ENCODE measurements around the gene PKNOX2. TPM values are rescaled to one million over a fixed set of nuclear protein-coding genes. Genes with fewer than 3 reads are reported as not detected.

The PKNOX2 gene
- total and polyA plus RNA-seq, 10 donors, result 0.80 to 8.9 (median 3.5) TPM

DNA sequence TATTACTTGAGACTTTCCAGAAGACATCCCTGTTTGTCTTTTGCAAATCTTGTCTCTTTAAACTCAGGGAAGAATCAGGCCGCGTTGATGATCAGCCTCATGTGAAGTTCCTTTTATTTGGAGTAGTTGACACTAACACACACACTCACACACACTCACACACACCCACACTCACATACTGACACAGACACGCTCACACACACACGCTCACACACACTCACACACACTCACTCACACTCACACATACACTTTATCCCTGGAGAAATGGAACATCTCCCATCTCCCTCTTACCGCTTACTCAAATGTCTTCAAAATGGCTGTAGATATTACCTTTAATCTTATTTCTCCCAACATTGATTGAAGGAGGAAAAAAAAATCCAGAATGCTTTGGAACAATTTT, 129.0 kb downstream of the PKNOX2 start:
- no peak for DNase-seq
- Histone ChIP-seq H3K36me3 (no peaks in the 10 kb centered on the region), H3K27ac (no peak overlapping the region), H3K4me3 (no peak overlapping the region), H3K4me1 (no peaks in the 10 kb centered on the region), H3K9me3 (no peaks in the 10 kb centered on the region), H3K27me3 (replicated peaks in 1 of 7) (peaks cover 0 to 36% (median 0%) of the 10 kb centered on the region in 7 donors)
- TF ChIP-seq, protein P1, sequence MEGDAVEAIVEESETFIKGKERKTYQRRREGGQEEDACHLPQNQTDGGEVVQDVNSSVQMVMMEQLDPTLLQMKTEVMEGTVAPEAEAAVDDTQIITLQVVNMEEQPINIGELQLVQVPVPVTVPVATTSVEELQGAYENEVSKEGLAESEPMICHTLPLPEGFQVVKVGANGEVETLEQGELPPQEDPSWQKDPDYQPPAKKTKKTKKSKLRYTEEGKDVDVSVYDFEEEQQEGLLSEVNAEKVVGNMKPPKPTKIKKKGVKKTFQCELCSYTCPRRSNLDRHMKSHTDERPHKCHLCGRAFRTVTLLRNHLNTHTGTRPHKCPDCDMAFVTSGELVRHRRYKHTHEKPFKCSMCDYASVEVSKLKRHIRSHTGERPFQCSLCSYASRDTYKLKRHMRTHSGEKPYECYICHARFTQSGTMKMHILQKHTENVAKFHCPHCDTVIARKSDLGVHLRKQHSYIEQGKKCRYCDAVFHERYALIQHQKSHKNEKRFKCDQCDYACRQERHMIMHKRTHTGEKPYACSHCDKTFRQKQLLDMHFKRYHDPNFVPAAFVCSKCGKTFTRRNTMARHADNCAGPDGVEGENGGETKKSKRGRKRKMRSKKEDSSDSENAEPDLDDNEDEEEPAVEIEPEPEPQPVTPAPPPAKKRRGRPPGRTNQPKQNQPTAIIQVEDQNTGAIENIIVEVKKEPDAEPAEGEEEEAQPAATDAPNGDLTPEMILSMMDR (IDR thresholded peaks at IDR 0.05 in 8 of 11, conservative IDR thresholded peaks at IDR 0.05 in 3 of 11), result no peak
- WGBS, 5 donors, result 87 to 93% (median 91%) methylated on average over 5 of the region's 5 CpGs
- intact Hi-C loops (cut with DNase I; ENCODE audit: low total_unique reads), result no loop called here

DNA sequence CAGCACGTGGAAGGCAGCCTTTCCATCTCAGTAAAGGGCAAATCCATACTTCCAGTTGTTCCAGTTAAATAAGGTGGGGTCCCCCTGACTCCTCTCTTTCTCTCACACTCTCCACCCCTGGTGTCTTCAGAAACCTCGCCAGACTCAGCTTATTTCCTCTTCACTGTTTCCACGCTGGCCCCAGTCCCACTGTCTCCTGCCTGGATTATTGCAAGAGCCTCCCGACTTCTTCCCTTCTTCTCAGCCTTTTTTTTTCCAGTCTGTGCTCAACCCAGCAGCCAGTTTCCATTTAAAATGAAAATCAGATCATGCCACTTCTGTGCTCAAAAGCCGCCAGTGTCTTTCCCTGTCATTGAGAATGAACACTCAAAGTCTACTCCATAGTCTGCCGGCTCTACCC, 131.4 kb downstream of the PKNOX2 start:
- H3K4me1 ChIP-seq, result peaks cover 0 to 4% (median 0%) of the 10 kb centered on the region in 6 donors
- peaks cover 0 to 17% (median 0%) of the 10 kb centered on the region in 7 donors for H3K27me3 ChIP-seq (replicated peaks in 1 of 7)
- WGBS, 5 donors, result 57 to 74% (median 67%) methylated on average over 6 of the region's 6 CpGs
- intact Hi-C loops (cut with DNase I; ENCODE audit: low total_unique reads), result no loop called here
- H3K4me3 ChIP-seq, result no peak overlapping the region
- H3K9me3 ChIP-seq, result no peaks in the 10 kb centered on the region
- H3K36me3 ChIP-seq, result no peaks in the 10 kb centered on the region
- no peak overlapping the region for H3K27ac ChIP-seq
- no peak for DNase-seq
- TF ChIP-seq, protein P1 (IDR thresholded peaks at IDR 0.05 in 8 of 11, conservative IDR thresholded peaks at IDR 0.05 in 3 of 11), result no peak
- TF ChIP-seq POLR2A (IDR thresholded peaks at IDR 0.05), result no peak
- no peak for TF ChIP-seq POLR2AphosphoS5 (IDR thresholded peaks at IDR 0.05)

DNA sequence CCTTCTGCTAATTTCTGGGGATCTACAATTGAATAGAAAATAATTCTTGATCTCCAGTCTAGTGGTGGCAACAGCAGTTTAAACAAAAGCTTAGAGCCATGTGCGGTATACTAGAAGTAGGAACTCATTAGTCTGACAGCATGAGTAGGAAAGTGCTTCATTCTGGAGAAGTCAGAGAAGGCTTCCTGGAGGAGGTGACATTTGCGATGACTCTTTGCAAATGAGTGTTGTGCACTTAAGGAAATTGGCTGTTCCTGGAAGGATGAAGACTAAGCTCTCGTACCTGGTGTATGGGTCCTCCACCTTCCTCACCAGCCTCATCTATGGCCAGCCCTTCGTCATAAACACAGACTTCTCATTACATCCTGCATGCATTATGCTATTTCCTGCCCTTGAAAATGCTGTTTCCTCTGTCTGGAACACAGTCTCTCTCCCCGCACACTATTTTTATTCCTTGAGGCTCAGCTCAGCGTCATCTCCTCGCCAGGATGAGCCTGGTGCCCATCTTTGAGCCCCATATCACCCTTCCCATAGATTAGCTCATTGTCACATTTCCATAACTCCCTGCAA, 132.9 kb downstream of the PKNOX2 start:
- Histone ChIP-seq H3K4me1 (peaks cover 0 to 6% (median 0%) of the 10 kb centered on the region in 6 donors), H3K9me3 (no peaks in the 10 kb centered on the region), H3K27ac (no peak overlapping the region), H3K27me3 (replicated peaks in 1 of 7) (peaks cover 0 to 13% (median 0%) of the 10 kb centered on the region in 7 donors), H3K4me3 (no peak overlapping the region), H3K36me3 (no peaks in the 10 kb centered on the region)
- DNase-seq, result no peak
- TF ChIP-seq POLR2A (IDR thresholded peaks at IDR 0.05) (no peak), POLR2AphosphoS5 (IDR thresholded peaks at IDR 0.05) (no peak)
- TF ChIP-seq, protein P1 (IDR thresholded peaks at IDR 0.05 in 8 of 11, conservative IDR thresholded peaks at IDR 0.05 in 3 of 11), result no peak
- intact Hi-C loops (cut with DNase I; ENCODE audit: low total_unique reads), result no loop called here
- 39 to 46% (median 45%) methylated on average over 7 of the region's 7 CpGs for WGBS, 5 donors

DNA sequence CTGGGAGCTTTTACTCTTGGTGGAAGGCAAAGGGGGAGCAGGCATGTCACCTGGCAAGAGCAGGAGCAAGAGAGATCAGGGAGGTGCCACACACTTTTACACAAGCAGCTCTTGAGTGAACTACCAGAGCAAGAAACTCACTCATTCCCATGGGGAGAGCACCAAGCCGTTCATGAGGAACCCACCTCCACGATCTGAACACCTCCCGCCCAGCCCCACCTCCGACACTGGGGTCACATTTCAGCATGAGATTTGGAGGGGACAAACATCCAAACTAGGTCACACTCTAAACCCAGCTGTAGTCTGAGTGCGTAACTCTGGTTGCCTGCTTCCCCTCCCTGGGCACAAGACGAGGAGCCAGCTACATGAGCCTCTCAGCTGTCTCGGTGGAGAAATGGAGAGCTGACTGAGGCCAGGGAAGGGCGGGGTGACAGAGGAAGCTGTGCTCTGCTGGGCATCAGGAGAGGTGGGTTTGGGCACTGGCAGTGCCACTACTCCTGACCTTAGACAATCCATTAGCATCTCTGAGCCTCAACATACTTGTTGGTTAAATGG, 134.6 kb downstream of the PKNOX2 start:
- H3K9me3 ChIP-seq, result no peaks in the 10 kb centered on the region
- intact Hi-C loops (cut with DNase I; ENCODE audit: low total_unique reads), result no loop called here
- WGBS, 5 donors, result 68 to 94% (median 82%) methylated on average over 8 of the region's 8 CpGs
- H3K36me3 ChIP-seq, result no peaks in the 10 kb centered on the region
- H3K27me3 ChIP-seq (replicated peaks in 1 of 7), result peaks cover 0 to 16% (median 0%) of the 10 kb centered on the region in 7 donors
- no peak overlapping the region for H3K4me3 ChIP-seq
- TF ChIP-seq POLR2A (IDR thresholded peaks at IDR 0.05) (no peak), POLR2AphosphoS5 (IDR thresholded peaks at IDR 0.05) (no peak)
- TF ChIP-seq, protein P1 (IDR thresholded peaks at IDR 0.05 in 8 of 11, conservative IDR thresholded peaks at IDR 0.05 in 3 of 11), result no peak
- no peak overlapping the region for H3K27ac ChIP-seq
- no peak for DNase-seq
- H3K4me1 ChIP-seq, result peaks cover 0 to 6% (median 2%) of the 10 kb centered on the region in 6 donors
